Mammary epithelial cell (primary cell): ENCODE results near the gene GNAI3.

Experiments
- CTCF ChIP-seq, 2 donors: IDR thresholded peaks in 1 of 2; conservative IDR thresholded peaks in 1 of 2; 2 replicates each; pipeline ENCODE4 v1.5.1; 2011 to 2012; ENCODE audit warnings: inconsistent platforms in 2 of 2, low read length in 2 of 2, mild to moderate bottlenecking in 2 of 2, control low read depth in 1 of 2, low read depth in 1 of 2; ENCODE audit not compliant: insufficient read depth in 1 of 2; ENCODE audit errors: extremely low read depth in 1 of 2
- EZH2 ChIP-seq: IDR thresholded peaks from 2 replicates; pipeline ENCODE4 v1.6.1; 2012; ENCODE audit warnings: low read length, inconsistent platforms, borderline replicate concordance

DNA sequence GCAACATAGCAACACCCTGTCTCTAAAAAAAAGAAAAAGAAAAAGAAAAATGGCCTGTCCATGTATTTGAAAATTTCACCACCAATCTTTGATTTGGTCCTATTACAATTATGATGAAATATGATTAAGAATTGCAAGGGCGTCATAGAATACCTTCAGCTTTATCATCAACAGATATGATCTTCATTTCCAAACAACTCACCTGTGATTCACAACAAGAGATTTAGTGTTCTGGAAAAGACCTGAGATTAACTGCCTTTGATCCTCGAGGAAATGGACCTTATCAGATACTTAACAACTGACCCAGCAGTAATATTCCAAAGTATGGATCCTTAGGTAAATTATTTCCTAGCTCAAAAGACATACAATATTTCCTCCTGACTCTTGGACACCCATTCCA lies 104.0 kb downstream of the GNAI3 start:
- TF ChIP-seq EZH2, result no peak
- no peak for TF ChIP-seq CTCF (conservative IDR thresholded peaks at IDR 0.05 in 1 of 2, IDR thresholded peaks at IDR 0.05 in 1 of 2; ENCODE audit: extremely low read depth in 1 of 2, insufficient read depth in 1 of 2, low read depth in 1 of 2, low read length in 2 of 2)
